Measurements from ENCODE around the gene CCDC120. TPM values are rescaled to one million over a fixed set of nuclear protein-coding genes. Genes with fewer than 3 reads are reported as not detected.

CCDC120 gene
- total RNA-seq, 2 donors from 2014 or later, result 5.3 to 9.0 TPM

DNA sequence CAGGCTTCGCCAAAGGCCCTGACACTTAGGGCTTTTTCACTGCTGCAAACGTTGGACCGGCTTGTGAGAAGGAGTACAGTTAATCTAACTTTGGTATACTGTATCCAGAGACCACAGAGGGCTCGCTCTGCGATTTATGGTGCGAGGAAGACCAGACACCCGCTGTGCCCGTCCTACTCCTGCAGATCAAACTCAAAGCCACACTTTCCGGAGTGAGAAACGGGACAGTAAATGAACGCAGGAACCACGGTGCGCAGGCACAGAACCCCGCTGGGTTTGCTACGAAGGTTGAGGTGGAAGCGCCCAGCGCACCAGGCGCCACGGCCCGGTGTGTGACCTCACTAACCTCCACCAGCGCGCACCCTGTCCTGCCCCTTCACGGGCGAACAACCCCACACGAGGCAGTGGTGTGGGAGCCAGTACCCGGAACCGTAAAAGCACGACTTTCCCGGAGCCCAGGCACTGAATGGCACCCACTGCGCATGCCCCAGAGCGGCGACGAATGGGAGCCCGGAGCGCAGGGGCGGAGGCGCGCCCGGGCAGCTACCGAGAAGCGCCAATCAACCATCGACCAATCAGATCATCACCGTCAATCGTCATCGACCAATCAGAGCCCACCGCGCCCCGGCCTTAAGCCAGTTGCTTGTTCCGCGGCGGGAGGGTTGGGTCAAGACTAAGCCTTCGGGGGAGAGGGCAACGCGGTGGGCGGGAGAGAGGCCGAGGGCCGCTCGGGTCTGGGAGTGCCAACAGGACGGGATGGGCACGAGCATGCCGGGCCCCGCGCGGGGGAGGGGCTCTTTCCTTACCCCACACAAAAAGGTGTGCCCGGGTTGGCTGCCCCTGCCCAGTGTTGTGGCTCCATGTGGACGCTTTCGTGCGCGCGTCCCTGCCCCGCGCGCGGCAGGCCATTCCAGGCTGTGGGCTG is 42.2 kb downstream of the CCDC120 start:
- H3K4me3 Mint-ChIP-seq, result peak overlapping the region; percentile 82
- peak; percentile 92 for DNase-seq (ENCODE audit: low spot score)
- peak overlapping the region; percentile 79 to 83 for H3K27ac Mint-ChIP-seq
- H3K4me1 Mint-ChIP-seq (ENCODE audit: low read depth in 2 of 2), result peaks cover 0 to 4% of the 10 kb centered on the region in 2 donors
- no peaks in the 10 kb centered on the region for H3K27me3 Mint-ChIP-seq
- peak; percentile 97 to 98 for ATAC-seq
- H3K36me3 Mint-ChIP-seq, result no peaks in the 10 kb centered on the region
- no peaks in the 10 kb centered on the region for H3K9me3 Mint-ChIP-seq

DNA sequence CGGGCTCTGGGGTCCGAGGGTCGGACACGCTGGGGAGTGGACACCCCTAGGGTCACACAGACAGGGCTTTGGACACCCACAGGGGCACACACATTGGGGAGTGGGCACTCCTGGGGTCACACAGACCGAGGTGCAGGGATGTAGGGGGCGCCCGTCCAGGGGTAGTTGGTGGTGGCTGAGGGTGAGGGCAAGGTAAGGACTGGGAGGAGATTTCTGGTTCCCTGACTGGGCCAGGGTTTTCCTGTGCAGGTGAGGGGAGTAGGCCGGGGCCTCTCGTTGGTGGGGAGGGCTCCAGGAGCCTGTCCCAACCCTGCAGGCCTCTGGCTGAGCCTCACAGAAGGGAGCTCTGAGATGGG is 42.8 kb downstream of the CCDC120 start:
- peak in 1 of 2 donors; percentile 11 for ATAC-seq
- no peaks in the 10 kb centered on the region for H3K36me3 Mint-ChIP-seq
- DNase-seq (ENCODE audit: low spot score), result no peak
- H3K27me3 Mint-ChIP-seq, result no peaks in the 10 kb centered on the region
- H3K4me1 Mint-ChIP-seq (ENCODE audit: low read depth in 2 of 2), result peaks cover 0 to 4% of the 10 kb centered on the region in 2 donors
- H3K9me3 Mint-ChIP-seq, result no peaks in the 10 kb centered on the region
- peak overlapping the region; percentile 82 for H3K4me3 Mint-ChIP-seq
- peak overlapping the region; percentile 79 to 83 for H3K27ac Mint-ChIP-seq

- no peaks in the 10 kb centered on the region for H3K9me3 Mint-ChIP-seq
- no peaks in the 10 kb centered on the region for H3K27me3 Mint-ChIP-seq
- no peak for ATAC-seq
Observed at GRCh38 chrX:49102190-49102589, 43.4 kb downstream of the CCDC120 start.

DNA sequence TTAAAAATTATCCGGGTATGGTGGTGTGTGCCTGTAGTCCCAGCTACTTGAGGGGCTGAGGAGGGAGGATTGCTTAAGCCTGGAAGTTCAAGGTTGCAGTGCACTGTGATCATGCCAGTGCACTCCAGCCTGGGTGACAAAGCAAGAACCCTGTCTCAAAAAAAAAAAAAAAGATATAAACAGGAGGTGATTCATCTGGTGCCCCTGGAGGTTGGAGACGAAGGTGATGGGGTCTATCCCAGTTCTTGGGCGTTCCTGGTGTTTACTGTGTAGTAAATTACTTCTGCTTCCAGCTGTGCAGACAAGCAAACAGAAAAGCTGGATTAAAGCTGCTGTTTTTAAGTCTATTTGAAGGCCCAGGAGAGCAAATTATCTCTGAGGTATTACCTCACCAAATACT is 44.8 kb downstream of the CCDC120 start:
- Mint-ChIP-seq H3K36me3 (no peaks in the 10 kb centered on the region), H3K27ac (no peak overlapping the region), H3K4me3 (no peak overlapping the region), H3K4me1 (ENCODE audit: low read depth in 2 of 2) (peaks cover 0 to 4% of the 10 kb centered on the region in 2 donors), H3K9me3 (no peaks in the 10 kb centered on the region), H3K27me3 (no peaks in the 10 kb centered on the region)
- ATAC-seq (no peak), DNase-seq (ENCODE audit: low spot score) (no peak)

More at GRCh38 chrX:49102190-49102589, 43.4 kb downstream of the CCDC120 start:
- no peaks in the 10 kb centered on the region for H3K36me3 Mint-ChIP-seq
- H3K4me3 Mint-ChIP-seq, result peak overlapping the region; percentile 82
- DNase-seq (ENCODE audit: low spot score), result no peak
- H3K4me1 Mint-ChIP-seq (ENCODE audit: low read depth in 2 of 2), result peaks cover 0 to 4% of the 10 kb centered on the region in 2 donors
- H3K27ac Mint-ChIP-seq, result peak overlapping the region; percentile 79 to 83

GRCh38 chrX:49106296-49106695 is 47.5 kb downstream of the CCDC120 start:
- Mint-ChIP-seq H3K4me1 (ENCODE audit: low read depth in 2 of 2) (peaks cover 0 to 9% of the 10 kb centered on the region in 2 donors), H3K4me3 (no peak overlapping the region), H3K27ac (no peak overlapping the region), H3K27me3 (no peaks in the 10 kb centered on the region), H3K9me3 (no peaks in the 10 kb centered on the region), H3K36me3 (peaks cover 5% of the 10 kb centered on the region)
- ATAC-seq, result no peak
- DNase-seq (ENCODE audit: low spot score), result no peak

GRCh38 chrX:49106930-49107329 is 48.1 kb downstream of the CCDC120 start:
- Mint-ChIP-seq H3K27me3 (no peaks in the 10 kb centered on the region), H3K4me3 (no peak overlapping the region), H3K27ac (no peak overlapping the region), H3K9me3 (no peaks in the 10 kb centered on the region), H3K36me3 (peaks cover 5% of the 10 kb centered on the region), H3K4me1 (ENCODE audit: low read depth in 2 of 2) (peaks cover 0 to 4% of the 10 kb centered on the region in 2 donors)
- DNase-seq (ENCODE audit: low spot score) (no peak), ATAC-seq (no peak)

GRCh38 chrX:49108641-49109040 is 49.8 kb downstream of the CCDC120 start:
- H3K27ac Mint-ChIP-seq, result no peak overlapping the region
- no peaks in the 10 kb centered on the region for H3K27me3 Mint-ChIP-seq

DNA sequence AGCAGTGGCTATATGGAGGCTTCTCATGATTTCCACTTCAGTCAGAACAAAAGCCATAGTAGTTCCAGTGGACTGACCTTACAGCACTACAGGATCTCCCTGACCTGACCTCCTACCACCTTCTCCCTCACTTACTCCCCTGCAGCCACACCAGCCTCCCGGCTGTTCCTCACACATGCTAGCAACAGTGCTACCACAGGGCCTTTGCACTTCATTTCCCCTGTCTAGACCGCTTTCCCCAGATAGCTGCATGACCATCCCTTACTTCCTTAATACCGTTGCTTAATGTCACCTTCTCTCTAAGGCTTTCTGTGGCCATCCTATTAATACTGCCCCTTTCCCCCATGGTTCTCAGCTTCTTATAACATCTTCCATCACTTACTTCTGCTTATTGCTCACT is 51.6 kb downstream of the CCDC120 start:
- no peak for DNase-seq (ENCODE audit: low spot score)
- no peaks in the 10 kb centered on the region for H3K27me3 Mint-ChIP-seq
- H3K9me3 Mint-ChIP-seq, result no peaks in the 10 kb centered on the region
- H3K4me3 Mint-ChIP-seq, result no peak overlapping the region
- H3K4me1 Mint-ChIP-seq (ENCODE audit: low read depth in 2 of 2), result peaks cover 0 to 4% of the 10 kb centered on the region in 2 donors
- H3K36me3 Mint-ChIP-seq, result peaks cover 5% of the 10 kb centered on the region
- ATAC-seq, result no peak
- no peak overlapping the region for H3K27ac Mint-ChIP-seq

More at GRCh38 chrX:49108641-49109040, 49.8 kb downstream of the CCDC120 start:
- H3K36me3 Mint-ChIP-seq, result peaks cover 5% of the 10 kb centered on the region
- peaks cover 0 to 4% of the 10 kb centered on the region in 2 donors for H3K4me1 Mint-ChIP-seq (ENCODE audit: low read depth in 2 of 2)
- ATAC-seq, result no peak
- no peak overlapping the region for H3K4me3 Mint-ChIP-seq
- DNase-seq (ENCODE audit: low spot score), result no peak
- H3K9me3 Mint-ChIP-seq, result no peaks in the 10 kb centered on the region

GRCh38 chrX:49111791-49112190 is 53.0 kb downstream of the CCDC120 start:
- Mint-ChIP-seq H3K36me3 (peaks cover 15% of the 10 kb centered on the region), H3K27ac (no peak overlapping the region), H3K27me3 (no peaks in the 10 kb centered on the region), H3K4me1 (ENCODE audit: low read depth in 2 of 2) (peaks cover 8 to 12% of the 10 kb centered on the region in 2 donors), H3K9me3 (no peaks in the 10 kb centered on the region), H3K4me3 (no peak overlapping the region)
- DNase-seq (ENCODE audit: low spot score) (no peak), ATAC-seq (no peak)

- Mint-ChIP-seq H3K4me3 (no peak overlapping the region), H3K36me3 (peaks cover 18% of the 10 kb centered on the region), H3K9me3 (no peaks in the 10 kb centered on the region), H3K27ac (peak overlapping the region; percentile 12 to 15), H3K4me1 (ENCODE audit: low read depth in 2 of 2) (peaks cover 22 to 25% of the 10 kb centered on the region in 2 donors), H3K27me3 (no peaks in the 10 kb centered on the region)
- no peak for ATAC-seq
- no peak for DNase-seq (ENCODE audit: low spot score)
Observed at GRCh38 chrX:49116076-49116475, 57.3 kb downstream of the CCDC120 start.

DNA sequence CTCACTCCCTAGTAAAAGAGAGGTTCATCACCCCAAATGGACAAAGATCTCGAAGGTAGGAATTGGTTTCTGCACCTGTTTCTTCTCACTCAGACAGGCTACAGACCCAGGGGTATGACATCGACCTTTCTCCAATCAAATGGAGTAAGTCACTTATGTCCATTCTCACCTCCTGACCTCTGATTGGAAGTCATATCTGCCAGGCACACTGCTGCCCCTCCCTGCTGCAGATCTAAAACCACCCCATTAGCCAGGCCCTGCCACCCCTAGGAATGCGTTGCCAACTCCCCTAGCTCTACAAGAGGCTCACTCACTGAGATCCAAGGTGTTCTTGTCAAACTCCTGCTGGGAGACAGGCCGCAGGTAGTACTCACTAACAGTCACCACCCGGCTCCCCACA is 57.9 kb downstream of the CCDC120 start:
- H3K36me3 Mint-ChIP-seq, result peaks cover 18% of the 10 kb centered on the region
- H3K4me1 Mint-ChIP-seq (ENCODE audit: low read depth in 2 of 2), result peaks cover 22 to 28% of the 10 kb centered on the region in 2 donors
- no peaks in the 10 kb centered on the region for H3K9me3 Mint-ChIP-seq
- H3K27me3 Mint-ChIP-seq, result no peaks in the 10 kb centered on the region
- H3K27ac Mint-ChIP-seq, result peak overlapping the region; percentile 12 to 15
- no peak for DNase-seq (ENCODE audit: low spot score)
- no peak overlapping the region for H3K4me3 Mint-ChIP-seq
- ATAC-seq, result no peak

GRCh38 chrX:49117581-49117980 is 58.8 kb downstream of the CCDC120 start:
- peaks cover 18% of the 10 kb centered on the region for H3K36me3 Mint-ChIP-seq
- no peak for ATAC-seq
- H3K4me1 Mint-ChIP-seq (ENCODE audit: low read depth in 2 of 2), result peaks cover 24 to 35% of the 10 kb centered on the region in 2 donors
- no peaks in the 10 kb centered on the region for H3K27me3 Mint-ChIP-seq
- H3K27ac Mint-ChIP-seq, result peak overlapping the region; percentile 78 to 84
- DNase-seq (ENCODE audit: low spot score), result no peak
- H3K4me3 Mint-ChIP-seq, result peak overlapping the region; percentile 72
- no peaks in the 10 kb centered on the region for H3K9me3 Mint-ChIP-seq

All from natural killer cell treated with Interleukin-12 subunit alpha and Interleukin-12 subunit beta and Interleukin-15 and Interleukin-18, amount 100 ng/mL, for 72 hours (primary cell).